Keratinocyte (primary cell): ENCODE data around the gene PCDHGA10. TPM values are rescaled to one million over a fixed set of nuclear protein-coding genes. Genes with fewer than 3 reads are reported as not detected.

Experiments
- DNase-seq: peaks from one replicate; pipeline ENCODE4 v3.0.0-alpha.2; 2011; ENCODE audit warnings: low read depth, missing footprints, low spot score
- FAIRE-seq: peaks from 2 replicates; lab custom pipeline; 2011; peaks lifted over from hg19 to GRCh38; lab: Jason Lieb, UNC
- H2AFZ ChIP-seq: 2 replicates; pipeline ENCODE4 v1.6.0; 2012; ENCODE audit warnings: low read length, control low read depth, inconsistent platforms; ENCODE audit not compliant: control insufficient read depth
- H3K27ac ChIP-seq: 2 replicates; pipeline ENCODE4 v1.5.1; 2011; ENCODE audit warnings: low read length; ENCODE audit not compliant: control insufficient read depth, insufficient read depth
- H3K27me3 ChIP-seq: 3 replicates; pipeline ENCODE4 v1.6.0; 2011; ENCODE audit warnings: low read length; ENCODE audit not compliant: control insufficient read depth, insufficient read depth; ENCODE audit errors: extremely low read depth
- H3K36me3 ChIP-seq, 2 experiments: 2 replicates in 1 of 2; 3 replicates in 1 of 2; pipeline ENCODE4 v1.5.1; 2011; ENCODE audit warnings: low read length in 2 of 2, mild to moderate bottlenecking in 1 of 2; ENCODE audit not compliant: control insufficient read depth in 2 of 2, insufficient read depth in 2 of 2; ENCODE audit errors: extremely low read depth in 1 of 2
- H3K4me1 ChIP-seq: 3 replicates; pipeline ENCODE4 v1.5.1; 2011; ENCODE audit warnings: low read length; ENCODE audit not compliant: control insufficient read depth, insufficient read depth; ENCODE audit errors: extremely low read depth
- H3K4me2 ChIP-seq: 3 replicates; pipeline ENCODE4 v1.6.0; 2011; ENCODE audit warnings: low read depth, low read length; ENCODE audit not compliant: control insufficient read depth, insufficient read depth; ENCODE audit errors: extremely low read depth
- H3K4me3 ChIP-seq, 3 experiments: fragments of 200-600 bp in 1 of 3; sonication (generic) in 1 of 3; 2 replicates in 2 of 3; 3 replicates in 1 of 3; pipeline ENCODE4 v1.5.1; 2011 to 2016; ENCODE audit warnings: low read length in 3 of 3, mild to moderate bottlenecking in 3 of 3, control low read depth in 2 of 3, inconsistent platforms in 1 of 3, low read depth in 1 of 3, mixed read lengths in 1 of 3, mixed run types in 1 of 3, moderate library complexity in 1 of 3; ENCODE audit not compliant: control insufficient read depth in 2 of 3, insufficient read depth in 2 of 3; ENCODE audit errors: extremely low read depth in 1 of 3
- H3K79me2 ChIP-seq: 2 replicates; pipeline ENCODE4 v1.6.0; 2012; ENCODE audit warnings: low read length; ENCODE audit not compliant: control insufficient read depth, insufficient read depth
- H3K9ac ChIP-seq: 3 replicates; pipeline ENCODE4 v1.6.0; 2011; ENCODE audit warnings: low read length; ENCODE audit not compliant: control insufficient read depth, insufficient read depth; ENCODE audit errors: extremely low read depth
- H3K9me1 ChIP-seq: 3 replicates; pipeline ENCODE4 v1.6.0; 2011; ENCODE audit warnings: low read length; ENCODE audit not compliant: control insufficient read depth, insufficient read depth; ENCODE audit errors: extremely low read depth
- H3K9me3 ChIP-seq: 2 replicates; pipeline ENCODE4 v1.5.1; 2012; ENCODE audit warnings: low read depth, low read length; ENCODE audit not compliant: control insufficient read depth
- H4K20me1 ChIP-seq: 3 replicates; pipeline ENCODE4 v1.6.0; 2011; ENCODE audit warnings: low read length; ENCODE audit not compliant: control insufficient read depth, insufficient read depth; ENCODE audit errors: extremely low read depth
- CTCF ChIP-seq, 3 experiments: IDR thresholded peaks in 1 of 3; conservative IDR thresholded peaks in 1 of 3; optimal IDR thresholded peaks in 1 of 3; 2 replicates in 2 of 3; 3 replicates in 1 of 3; pipeline versions ENCODE3 to v1.5.1; 2011; ENCODE audit warnings: low read length in 3 of 3, mild to moderate bottlenecking in 3 of 3, moderate library complexity in 2 of 3, control low read depth in 1 of 3, inconsistent platforms in 1 of 3; ENCODE audit not compliant: insufficient read depth in 2 of 3; ENCODE audit errors: extremely low read depth in 1 of 3
- EZH2 ChIP-seq: IDR thresholded peaks from one replicate; pipeline ENCODE4 v1.6.1; 2012; ENCODE audit warnings: inconsistent platforms, mild to moderate bottlenecking, low read length, moderate library complexity
- dilution Hi-C: fragments of 300-500 bp; cut with MboI; formaldehyde crosslinking; loops from one replicate; pipeline ENCODE4 v1.7.0; 2020; ENCODE audit warnings: low sequenced_read_pairs; ENCODE audit not compliant: extremely low pct_ligation_motif_present
- polyA plus RNA-seq, 5 experiments: library from polyadenylated mRNA; depleted of rRNA in 3 of 5; stranded (reverse) in 3 of 5; stranded (forward) in 1 of 5; unstranded in 1 of 5; fragments of >200 nt; gene quantifications; 1 replicate in 1 of 5; 2 replicates in 3 of 5; 3 replicates in 1 of 5; pipeline versions ENCODE4 v1.2.1 to v1.2.3, GENCODE V29; 2011 to 2012; ENCODE audit warnings: missing spikeins in 2 of 5, low read depth in 1 of 5, low replicate concordance in 1 of 5

The PCDHGA10 gene
- polyA plus RNA-seq, 1 donor (not counting 4 experiments of a cell fraction or from before 2014, with no cell fraction given): 1.3 TPM

DNA sequence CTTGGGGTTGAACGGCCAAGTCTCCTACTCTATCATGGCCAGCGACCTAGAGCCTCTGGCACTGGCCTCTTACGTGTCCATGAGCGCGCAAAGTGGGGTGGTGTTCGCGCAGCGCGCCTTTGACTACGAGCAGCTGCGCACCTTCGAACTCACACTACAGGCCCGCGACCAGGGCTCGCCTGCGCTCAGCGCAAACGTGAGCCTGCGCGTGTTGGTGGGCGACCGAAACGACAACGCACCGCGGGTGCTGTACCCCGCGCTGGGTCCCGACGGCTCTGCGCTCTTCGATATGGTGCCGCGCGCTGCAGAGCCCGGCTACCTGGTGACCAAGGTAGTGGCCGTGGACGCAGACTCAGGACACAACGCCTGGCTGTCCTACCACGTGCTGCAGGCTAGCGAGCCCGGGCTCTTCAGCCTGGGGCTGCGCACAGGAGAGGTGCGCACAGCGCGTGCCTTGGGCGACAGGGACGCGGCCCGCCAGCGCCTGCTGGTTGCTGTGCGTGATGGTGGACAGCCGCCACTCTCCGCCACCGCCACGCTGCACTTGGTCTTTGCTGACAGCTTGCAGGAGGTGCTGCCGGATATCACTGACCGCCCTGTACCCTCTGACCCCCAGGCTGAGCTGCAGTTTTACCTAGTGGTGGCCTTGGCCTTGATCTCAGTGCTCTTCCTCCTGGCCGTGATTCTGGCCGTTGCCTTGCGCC is 13.1 kb upstream of the PCDHGA10 start:
- Histone ChIP-seq H3K27me3 (peaks cover 10% of the 10 kb centered on the region), H3K36me3 (no peaks in the 10 kb centered on the region), H4K20me1 (no peaks in the 10 kb centered on the region), H3K4me3 (no peak overlapping the region), H3K4me1 (no peaks in the 10 kb centered on the region), H3K79me2 (no peaks in the 10 kb centered on the region), H3K9me3 (peaks cover 26% of the 10 kb centered on the region), H2AFZ (no peak overlapping the region), H3K9ac (no peak overlapping the region), H3K27ac (no peak overlapping the region), H3K4me2 (no peak overlapping the region), H3K9me1 (no peaks in the 10 kb centered on the region)
- TF ChIP-seq CTCF (optimal IDR thresholded peaks at IDR 0.05 in 1 of 3, IDR thresholded peaks at IDR 0.05 in 1 of 3, conservative IDR thresholded peaks at IDR 0.05 in 1 of 3; ENCODE audit: extremely low read depth in 1 of 3, insufficient read depth in 2 of 3, low read length in 3 of 3) (no peak), EZH2 (no peak)
- DNase-seq (no peak), FAIRE-seq (no peak)
- dilution Hi-C loops: no loop called here

- Histone ChIP-seq H3K4me3 (peak within 1 kb of the TSS; percentile 1 to 18 (median 11)), H3K9me3 (peaks cover 27% of the 10 kb centered on the region), H3K36me3 (no peaks in the 10 kb centered on the region), H4K20me1 (no peaks in the 10 kb centered on the region), H3K27me3 (peaks cover 10% of the 10 kb centered on the region), H3K9ac (no peak within 1 kb of the TSS), H3K9me1 (no peaks in the 10 kb centered on the region), H3K27ac (no peak within 1 kb of the TSS), H3K79me2 (no peaks in the 10 kb centered on the region), H3K4me2 (peak within 1 kb of the TSS; percentile 18), H3K4me1 (no peaks in the 10 kb centered on the region), H2AFZ (no peak within 1 kb of the TSS)
- no peak for TF ChIP-seq EZH2
- peak; percentile 40 to 50 (median 47) for TF ChIP-seq CTCF (optimal IDR thresholded peaks at IDR 0.05 in 1 of 3, IDR thresholded peaks at IDR 0.05 in 1 of 3, conservative IDR thresholded peaks at IDR 0.05 in 1 of 3; ENCODE audit: extremely low read depth in 1 of 3, insufficient read depth in 2 of 3, low read length in 3 of 3)
- dilution Hi-C loops: no loop called here
- FAIRE-seq (no peak), DNase-seq (no peak)
These were observed 10.1 kb upstream of the PCDHGA10 start, which contains the start of gene PCDHGA9 for GRCh38 chr5:141402553-141403243. TSS of gene PCDHGA9 (plus strand) at chr5:141402778. CDS start at chr5:141402953, 175 bp downstream.
